Measurements from ENCODE around the gene XRN2.

DNA sequence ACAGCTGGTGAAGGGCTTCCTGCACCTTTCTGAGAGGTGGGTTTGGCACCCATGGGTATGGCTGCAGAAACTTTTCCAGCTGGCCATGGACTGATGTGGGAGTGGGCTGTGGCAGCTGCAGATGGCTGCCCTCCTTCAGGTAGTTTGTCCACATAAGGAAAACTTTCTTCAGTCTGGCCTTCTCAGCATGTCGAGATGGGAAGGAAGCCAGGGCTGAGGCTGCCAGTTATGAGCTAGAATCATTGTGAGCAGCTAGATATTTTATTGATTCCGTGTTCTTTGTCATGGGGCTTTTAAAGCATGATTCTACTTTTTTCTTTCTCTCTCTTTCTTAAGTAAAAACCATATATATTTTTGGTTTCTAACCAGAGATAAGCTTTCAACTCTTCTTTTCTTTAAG is 77.6 kb downstream of the XRN2 start:
- TF ChIP-seq, protein P1, sequence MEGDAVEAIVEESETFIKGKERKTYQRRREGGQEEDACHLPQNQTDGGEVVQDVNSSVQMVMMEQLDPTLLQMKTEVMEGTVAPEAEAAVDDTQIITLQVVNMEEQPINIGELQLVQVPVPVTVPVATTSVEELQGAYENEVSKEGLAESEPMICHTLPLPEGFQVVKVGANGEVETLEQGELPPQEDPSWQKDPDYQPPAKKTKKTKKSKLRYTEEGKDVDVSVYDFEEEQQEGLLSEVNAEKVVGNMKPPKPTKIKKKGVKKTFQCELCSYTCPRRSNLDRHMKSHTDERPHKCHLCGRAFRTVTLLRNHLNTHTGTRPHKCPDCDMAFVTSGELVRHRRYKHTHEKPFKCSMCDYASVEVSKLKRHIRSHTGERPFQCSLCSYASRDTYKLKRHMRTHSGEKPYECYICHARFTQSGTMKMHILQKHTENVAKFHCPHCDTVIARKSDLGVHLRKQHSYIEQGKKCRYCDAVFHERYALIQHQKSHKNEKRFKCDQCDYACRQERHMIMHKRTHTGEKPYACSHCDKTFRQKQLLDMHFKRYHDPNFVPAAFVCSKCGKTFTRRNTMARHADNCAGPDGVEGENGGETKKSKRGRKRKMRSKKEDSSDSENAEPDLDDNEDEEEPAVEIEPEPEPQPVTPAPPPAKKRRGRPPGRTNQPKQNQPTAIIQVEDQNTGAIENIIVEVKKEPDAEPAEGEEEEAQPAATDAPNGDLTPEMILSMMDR (IDR thresholded peaks at IDR 0.05): no peak
- no peak for TF ChIP-seq POLR2A (IDR thresholded peaks at IDR 0.05)

All from Peyer's patch (tissue), 4 donors.